IPS-18a (cell line): Measurements from ENCODE around the gene ZNF516.

Source experiments
- H3K27ac ChIP-seq: one replicate; pipeline ENCODE4 v1.5.1; 2013; ENCODE audit warnings: low read length
- H3K27me3 ChIP-seq: one replicate; pipeline ENCODE4 v1.6.1; 2013; ENCODE audit warnings: mild to moderate bottlenecking, low read length; ENCODE audit not compliant: control insufficient read depth, insufficient read depth
- H3K36me3 ChIP-seq: one replicate; pipeline ENCODE4 v1.6.1; 2013; ENCODE audit warnings: low read depth, low read length; ENCODE audit not compliant: control insufficient read depth
- H3K4me1 ChIP-seq: one replicate; pipeline ENCODE4 v1.6.1; 2013; ENCODE audit warnings: low read depth, low read length; ENCODE audit not compliant: control insufficient read depth
- H3K4me3 ChIP-seq: one replicate; pipeline ENCODE4 v1.5.1; 2013; ENCODE audit warnings: low read length
- H3K9ac ChIP-seq: one replicate; pipeline ENCODE4 v1.6.1; 2013; ENCODE audit warnings: mild to moderate bottlenecking, low read length, moderate library complexity
- H3K9me3 ChIP-seq: one replicate; pipeline ENCODE4 v1.6.1; 2013; ENCODE audit warnings: low read depth, low read length; ENCODE audit not compliant: control insufficient read depth

ZNF516 gene

GRCh38 chr18:76463872-76464271 is 31.2 kb downstream of the ZNF516 start:
- Histone ChIP-seq H3K36me3 (no peaks in the 10 kb centered on the region), H3K27me3 (no peaks in the 10 kb centered on the region), H3K4me3 (no peak overlapping the region), H3K4me1 (no peaks in the 10 kb centered on the region), H3K9me3 (no peaks in the 10 kb centered on the region), H3K9ac (no peak overlapping the region), H3K27ac (no peak overlapping the region)

GRCh38 chr18:76463358-76463757 is 31.7 kb downstream of the ZNF516 start:
- Histone ChIP-seq H3K27ac (no peak overlapping the region), H3K4me1 (no peaks in the 10 kb centered on the region), H3K4me3 (no peak overlapping the region), H3K27me3 (no peaks in the 10 kb centered on the region), H3K36me3 (no peaks in the 10 kb centered on the region), H3K9me3 (no peaks in the 10 kb centered on the region), H3K9ac (no peak overlapping the region)

DNA sequence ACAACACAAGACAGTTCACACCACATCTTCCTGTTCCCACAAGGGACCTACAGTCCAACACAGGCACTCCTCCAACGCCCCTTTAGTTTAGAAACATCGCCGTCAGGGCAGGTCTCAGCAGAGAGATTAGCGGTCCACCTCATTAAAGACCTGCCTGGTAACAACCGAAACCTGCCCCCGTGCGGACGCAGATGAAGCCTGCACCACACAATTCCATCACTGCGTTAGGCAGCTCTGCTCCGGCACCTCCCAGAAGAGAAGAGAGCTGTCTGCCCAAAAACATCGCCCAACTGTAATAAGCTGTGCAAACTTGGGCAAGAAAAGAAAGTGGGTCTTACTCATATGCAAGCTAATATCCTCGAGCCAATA is 32.7 kb downstream of the ZNF516 start:
- H3K4me3 ChIP-seq = no peak overlapping the region
- H3K9ac ChIP-seq = no peak overlapping the region
- no peaks in the 10 kb centered on the region for H3K9me3 ChIP-seq
- H3K27me3 ChIP-seq = no peaks in the 10 kb centered on the region
- no peaks in the 10 kb centered on the region for H3K36me3 ChIP-seq
- no peaks in the 10 kb centered on the region for H3K4me1 ChIP-seq
- H3K27ac ChIP-seq = no peak overlapping the region

GRCh38 chr18:76461692-76462325 is 33.2 kb downstream of the ZNF516 start:
- no peak overlapping the region for H3K27ac ChIP-seq
- H3K36me3 ChIP-seq = no peaks in the 10 kb centered on the region
- H3K27me3 ChIP-seq = no peaks in the 10 kb centered on the region
- no peaks in the 10 kb centered on the region for H3K4me1 ChIP-seq
- H3K9ac ChIP-seq = no peak overlapping the region
- H3K4me3 ChIP-seq = no peak overlapping the region
- no peaks in the 10 kb centered on the region for H3K9me3 ChIP-seq

- Histone ChIP-seq H3K27me3 (no peaks in the 10 kb centered on the region), H3K27ac (no peak overlapping the region), H3K36me3 (no peaks in the 10 kb centered on the region), H3K9ac (no peak overlapping the region), H3K4me1 (no peaks in the 10 kb centered on the region), H3K9me3 (no peaks in the 10 kb centered on the region), H3K4me3 (no peak overlapping the region)
These were observed 33.9 kb downstream of the ZNF516 start for GRCh38 chr18:76461148-76461547.

DNA sequence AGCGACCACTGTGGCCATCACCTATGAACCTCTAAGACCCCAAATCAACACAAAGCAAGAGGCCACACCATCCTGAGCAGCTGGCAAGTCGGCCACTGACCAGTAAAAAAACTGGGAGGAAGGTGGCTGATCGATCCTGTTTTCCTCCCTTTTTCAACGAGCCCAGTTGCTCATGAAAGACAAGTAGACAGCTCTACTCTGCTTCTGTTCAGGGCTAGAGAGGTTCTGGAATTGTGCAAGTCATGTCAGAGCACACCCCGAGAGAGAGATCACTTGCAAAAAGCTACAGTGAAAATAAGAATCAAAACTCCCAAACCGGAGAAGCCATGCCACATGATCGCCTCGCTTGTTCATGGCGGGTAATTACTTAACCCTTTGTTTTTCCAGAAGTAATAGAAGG is 34.6 kb downstream of the ZNF516 start:
- no peaks in the 10 kb centered on the region for H3K4me1 ChIP-seq
- H3K36me3 ChIP-seq = no peaks in the 10 kb centered on the region
- no peaks in the 10 kb centered on the region for H3K9me3 ChIP-seq
- H3K27ac ChIP-seq = no peak overlapping the region
- no peak overlapping the region for H3K4me3 ChIP-seq
- no peak overlapping the region for H3K9ac ChIP-seq
- H3K27me3 ChIP-seq = no peaks in the 10 kb centered on the region

DNA sequence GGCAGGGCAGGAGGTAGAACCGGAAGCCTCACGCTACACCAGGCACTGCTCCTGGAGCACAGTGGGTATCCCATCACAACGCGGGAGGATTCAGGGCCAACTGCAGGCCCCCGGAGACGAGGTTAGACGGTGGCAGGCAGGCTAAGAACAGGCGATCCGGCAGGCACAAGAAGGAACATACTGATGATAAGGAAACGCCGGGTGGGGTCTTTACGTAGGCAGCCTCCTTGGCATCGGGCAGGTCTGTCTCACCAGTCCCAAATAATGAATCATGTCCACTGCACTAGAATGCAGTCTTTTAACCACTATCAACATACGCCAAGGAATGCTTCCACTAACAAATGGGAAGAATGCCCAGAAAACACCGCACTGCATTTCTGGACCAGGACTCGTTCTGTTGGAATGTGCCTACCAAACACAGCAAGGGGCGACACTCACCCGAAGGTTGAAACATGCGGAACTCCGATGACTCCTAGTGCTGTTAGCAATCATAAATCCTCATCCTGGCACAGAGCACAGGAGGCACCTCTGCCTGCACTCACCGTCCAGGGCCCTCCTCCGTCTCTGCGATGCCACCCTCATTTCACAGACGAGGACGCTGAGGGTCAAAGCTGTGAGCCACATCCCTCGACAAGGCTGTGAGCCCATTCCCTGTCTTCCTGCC is 35.2 kb downstream of the ZNF516 start:
- H3K9ac ChIP-seq = no peak overlapping the region
- H3K36me3 ChIP-seq = no peaks in the 10 kb centered on the region
- H3K27me3 ChIP-seq = no peaks in the 10 kb centered on the region
- no peak overlapping the region for H3K27ac ChIP-seq
- H3K4me1 ChIP-seq = no peaks in the 10 kb centered on the region
- no peaks in the 10 kb centered on the region for H3K9me3 ChIP-seq
- H3K4me3 ChIP-seq = no peak overlapping the region

GRCh38 chr18:76459312-76459686 is 35.7 kb downstream of the ZNF516 start:
- Histone ChIP-seq H3K36me3 (no peaks in the 10 kb centered on the region), H3K4me1 (peaks cover 1% of the 10 kb centered on the region), H3K9me3 (no peaks in the 10 kb centered on the region), H3K27me3 (peaks cover 3% of the 10 kb centered on the region), H3K9ac (no peak overlapping the region), H3K4me3 (no peak overlapping the region), H3K27ac (no peak overlapping the region)

DNA sequence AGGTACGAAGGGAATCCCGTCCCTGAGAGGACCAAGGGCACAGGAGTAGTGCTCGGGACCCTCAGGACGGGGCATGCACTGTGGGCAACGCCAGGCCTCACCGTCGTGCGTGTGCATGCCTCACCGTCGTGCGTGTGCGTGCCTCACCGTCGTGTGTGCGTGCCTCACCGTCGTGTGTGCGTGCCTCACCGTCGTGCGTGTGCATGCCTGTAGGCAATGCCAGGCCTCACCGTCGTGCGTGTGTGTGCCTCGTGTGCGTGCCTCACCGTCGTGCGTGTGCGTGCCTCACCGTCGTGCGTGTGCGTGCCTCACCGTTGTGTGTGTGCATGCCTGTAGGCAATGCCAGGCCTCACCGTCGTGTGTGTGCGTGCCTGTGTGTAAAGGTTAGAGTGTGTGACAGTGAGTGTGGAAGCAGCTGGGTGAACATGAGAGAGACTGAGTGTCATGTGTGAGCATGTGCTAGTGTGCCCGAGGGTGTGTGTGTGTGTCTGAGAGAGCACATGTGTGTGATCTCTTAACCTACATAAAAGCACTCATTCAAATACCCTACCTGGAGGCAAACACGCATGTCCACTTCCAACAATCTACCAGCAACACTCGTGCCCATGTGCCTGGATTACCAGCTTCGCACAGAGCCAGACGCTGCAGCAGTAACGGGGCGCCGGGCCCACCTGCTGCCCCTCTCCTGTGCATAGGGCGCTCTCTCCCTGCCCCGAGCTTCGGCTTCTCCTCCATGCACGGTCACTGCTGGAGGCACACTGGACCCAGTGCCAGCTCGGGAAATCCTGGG is 36.3 kb downstream of the ZNF516 start:
- no peak overlapping the region for H3K9ac ChIP-seq
- no peak overlapping the region for H3K4me3 ChIP-seq
- H3K27me3 ChIP-seq = peaks cover 9% of the 10 kb centered on the region
- H3K27ac ChIP-seq = no peak overlapping the region
- no peaks in the 10 kb centered on the region for H3K36me3 ChIP-seq
- H3K9me3 ChIP-seq = no peaks in the 10 kb centered on the region
- H3K4me1 ChIP-seq = peaks cover 6% of the 10 kb centered on the region

- H3K27me3 ChIP-seq = peaks cover 16% of the 10 kb centered on the region
- H3K9me3 ChIP-seq = no peaks in the 10 kb centered on the region
- no peak overlapping the region for H3K27ac ChIP-seq
- peaks cover 14% of the 10 kb centered on the region for H3K4me1 ChIP-seq
- no peak overlapping the region for H3K9ac ChIP-seq
- H3K4me3 ChIP-seq = no peak overlapping the region
- no peaks in the 10 kb centered on the region for H3K36me3 ChIP-seq
These were observed 37.1 kb downstream of the ZNF516 start for GRCh38 chr18:76457957-76458356.

DNA sequence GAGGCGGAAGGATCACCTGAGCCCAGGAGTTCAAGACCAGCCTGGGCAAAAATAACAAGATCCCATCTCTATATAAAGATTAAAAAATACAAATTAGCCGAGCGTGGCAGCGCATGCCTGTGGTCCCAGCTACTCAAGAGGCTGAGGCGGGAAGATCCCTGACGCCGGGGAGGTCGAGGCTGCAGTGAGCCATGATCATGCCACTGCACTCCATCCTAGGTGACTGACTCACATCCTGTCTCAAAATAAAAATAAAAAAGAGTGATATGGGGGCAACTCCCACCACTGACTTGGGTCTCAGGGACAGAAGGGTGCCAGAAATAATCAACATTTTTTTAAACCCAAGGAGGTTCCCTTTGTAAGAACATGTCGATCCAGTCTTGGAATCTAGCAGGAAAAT is 37.6 kb downstream of the ZNF516 start:
- H3K27me3 ChIP-seq = peaks cover 21% of the 10 kb centered on the region
- H3K4me1 ChIP-seq = peaks cover 19% of the 10 kb centered on the region
- H3K36me3 ChIP-seq = no peaks in the 10 kb centered on the region
- H3K27ac ChIP-seq = no peak overlapping the region
- no peak overlapping the region for H3K4me3 ChIP-seq
- H3K9me3 ChIP-seq = no peaks in the 10 kb centered on the region
- no peak overlapping the region for H3K9ac ChIP-seq
